SK-N-SH (cell line): ENCODE results near the gene DSG3. TPM values are rescaled to one million over a fixed set of nuclear protein-coding genes. Genes with fewer than 3 reads are reported as not detected.

Experiments used
- CTCF ChIA-PET: fragments of 300-600, 350-600 bp; formaldehyde crosslinking; extraction: SDS; loops from one replicate; lab custom pipeline; 2021; lab: Yijun Ruan, JAX
- POLR2A ChIA-PET: fragments of 350-600 bp; sonication (Branson Sonifier 250); formaldehyde crosslinking; extraction: SDS; loops from one replicate; lab custom pipeline; 2020; ENCODE audit warnings: antibody characterized with exemption, inconsistent platforms; lab: Yijun Ruan, JAX
- DNase-seq: peaks from one replicate; pipeline ENCODE4 v3.0.0; 2012
- H2AFZ ChIP-seq: fragments of 200-600 bp; sonication (generic); 2 replicates; pipeline ENCODE4 v1.8.1; 2016; ENCODE audit warnings: antibody characterized with exemption, mild to moderate bottlenecking, low read depth
- H3F3A ChIP-seq: fragments of 200-600 bp; sonication (generic); replicated peaks from 2 replicates; pipeline ENCODE3; 2016; ENCODE audit warnings: antibody characterized with exemption, mild to moderate bottlenecking; ENCODE audit not compliant: insufficient read depth
- H3K27ac ChIP-seq, 2 experiments: fragments of 200-500 bp in 1 of 2; fragments of 200-600 bp in 1 of 2; sonication (Bioruptor generic) in 1 of 2; sonication (generic), shearing (Covaris generic) in 1 of 2; 2 replicates each; pipeline versions ENCODE4 v1.5.1 to v1.6.1; 2014 to 2016; ENCODE audit warnings: low read depth in 2 of 2, inconsistent platforms in 1 of 2, low read length in 1 of 2, mild to moderate bottlenecking in 1 of 2, mixed read lengths in 1 of 2
- H3K27me3 ChIP-seq: fragments of 200-600 bp; sonication (generic), shearing (Covaris generic); 2 replicates; pipeline ENCODE4 v1.6.1; 2016; ENCODE audit warnings: mixed run types; ENCODE audit not compliant: insufficient read depth
- H3K36me3 ChIP-seq, 2 experiments: fragments of 200-500 bp in 1 of 2; fragments of 200-600 bp in 1 of 2; sonication (Bioruptor generic) in 1 of 2; sonication (generic) in 1 of 2; replicated peaks in 1 of 2; 2 replicates each; pipeline versions ENCODE3 to v1.5.1; 2014 to 2016; ENCODE audit warnings: low read length in 1 of 2, mild to moderate bottlenecking in 1 of 2; ENCODE audit not compliant: insufficient read depth in 2 of 2, control insufficient read depth in 1 of 2
- H3K4me1 ChIP-seq, 2 experiments: fragments of 200-500 bp in 1 of 2; fragments of 200-600 bp in 1 of 2; sonication (Bioruptor generic) in 1 of 2; sonication (generic), shearing (Covaris generic) in 1 of 2; 2 replicates each; pipeline versions ENCODE4 v1.5.1 to v1.6.1; 2014 to 2016; ENCODE audit warnings: low read depth in 1 of 2, low read length in 1 of 2, mixed run types in 1 of 2; ENCODE audit not compliant: insufficient read depth in 2 of 2, control insufficient read depth in 1 of 2
- H3K4me2 ChIP-seq: fragments of 200-600 bp; sonication (generic), shearing (Covaris generic); 2 replicates; pipeline ENCODE4 v1.6.1; 2017; ENCODE audit warnings: mixed run types
- H3K4me3 ChIP-seq, 2 experiments: fragments of 200-500 bp in 1 of 2; fragments of 200-600 bp in 1 of 2; sonication (Bioruptor generic) in 1 of 2; sonication (generic), shearing (Covaris generic) in 1 of 2; 2 replicates each; pipeline versions ENCODE4 v1.5.1 to v1.8.1; 2014 to 2016; ENCODE audit warnings: low read depth in 2 of 2, inconsistent platforms in 1 of 2, low read length in 1 of 2, mild to moderate bottlenecking in 1 of 2, mixed read lengths in 1 of 2, moderate library complexity in 1 of 2
- H3K79me2 ChIP-seq: fragments of 200-600 bp; sonication (generic); 2 replicates; pipeline ENCODE4 v1.8.1; 2017; ENCODE audit warnings: mild to moderate bottlenecking; ENCODE audit not compliant: insufficient read depth
- H3K9ac ChIP-seq: fragments of 200-600 bp; sonication (generic); 2 replicates; pipeline ENCODE4 v1.6.1; 2017; ENCODE audit warnings: mixed run types
- H3K9me2 ChIP-seq: fragments of 200-600 bp; sonication (generic); 2 replicates; pipeline ENCODE4 v1.6.1; 2017; ENCODE audit warnings: mixed run types
- H3K9me3 ChIP-seq: fragments of 200-600 bp; sonication (generic); 2 replicates; pipeline ENCODE4 v1.6.1; 2017; ENCODE audit warnings: mixed run types, mild to moderate bottlenecking, moderate library complexity
- H4K20me1 ChIP-seq: fragments of 200-600 bp; sonication (generic); 2 replicates; pipeline ENCODE4 v1.6.1; 2017; ENCODE audit warnings: mild to moderate bottlenecking, mixed run types; ENCODE audit not compliant: insufficient read depth
- CTCF ChIP-seq: fragments of 200-600 bp; sonication (generic); IDR thresholded peaks from 2 replicates; pipeline ENCODE4 v1.6.1; 2017; ENCODE audit warnings: antibody characterized with exemption, mild to moderate bottlenecking, moderate library complexity
- ELF1 ChIP-seq: IDR thresholded peaks from 2 replicates; pipeline ENCODE4 v1.4.0; 2012
- EP300 ChIP-seq, 2 experiments: IDR thresholded peaks; 2 replicates each; pipeline versions ENCODE4 v1.4.0 to v1.6.1; 2012; ENCODE audit warnings: borderline replicate concordance in 1 of 2, low read depth in 1 of 2, low read length in 1 of 2
- FOSL2 ChIP-seq: IDR thresholded peaks from 2 replicates; pipeline ENCODE4 v1.4.0; 2012; ENCODE audit warnings: low read depth, mild to moderate bottlenecking, moderate library complexity, borderline replicate concordance
- FOXJ3 ChIP-seq: sonication (generic); formaldehyde crosslinking; IDR thresholded peaks from 2 replicates; pipeline ENCODE4 v1.5.1; 2020; ENCODE audit warnings: mild to moderate bottlenecking, missing genetic modification reagents
- IRF3 ChIP-seq: fragments of 150-350 bp; IDR thresholded peaks from 2 replicates; pipeline ENCODE4 v1.6.1; 2016; ENCODE audit warnings: mild to moderate bottlenecking, low read depth, low read length
- JUND ChIP-seq: IDR thresholded peaks from 2 replicates; pipeline ENCODE4 v1.4.0; 2012
- MXI1 ChIP-seq: IDR thresholded peaks from 2 replicates; pipeline ENCODE4 v1.6.1; 2012; ENCODE audit warnings: mild to moderate bottlenecking, low read depth, low read length, improper control_type of control experiment
- NFIC ChIP-seq: IDR thresholded peaks from 2 replicates; pipeline ENCODE4 v1.4.0; 2012; ENCODE audit warnings: borderline replicate concordance
- NRF1 ChIP-seq: IDR thresholded peaks from 2 replicates; pipeline ENCODE4 v1.6.1; 2012; ENCODE audit warnings: low read depth, mild to moderate bottlenecking, low read length
- POLR2AphosphoS5 ChIP-seq: IDR thresholded peaks from 2 replicates; pipeline ENCODE4 v1.6.1; 2012; ENCODE audit warnings: low read depth, low read length
- RAD21 ChIP-seq: IDR thresholded peaks from 2 replicates; pipeline ENCODE4 v1.6.1; 2012; ENCODE audit warnings: mild to moderate bottlenecking, low read length
- RCOR1 ChIP-seq: fragments of 150-350 bp; IDR thresholded peaks from 2 replicates; pipeline ENCODE4 v1.6.1; 2017; ENCODE audit warnings: antibody characterized with exemption, low read length
- REST ChIP-seq: IDR thresholded peaks from 2 replicates; pipeline ENCODE4 v1.6.1; 2012; ENCODE audit warnings: mild to moderate bottlenecking, low read depth, low read length, moderate library complexity
- RFX5 ChIP-seq: IDR thresholded peaks from 2 replicates; pipeline ENCODE4 v1.6.1; 2012; ENCODE audit warnings: mild to moderate bottlenecking, improper control_type of control experiment, low read length
- RXRA ChIP-seq: IDR thresholded peaks from 2 replicates; pipeline ENCODE4 v1.4.0; 2012; ENCODE audit warnings: low read depth, mild to moderate bottlenecking, borderline replicate concordance
- SMC3 ChIP-seq: IDR thresholded peaks from 2 replicates; pipeline ENCODE4 v1.6.1; 2012; ENCODE audit warnings: low read depth, low read length, improper control_type of control experiment
- TEAD4 ChIP-seq: IDR thresholded peaks from 2 replicates; pipeline ENCODE4 v1.4.0; 2012; ENCODE audit warnings: mild to moderate bottlenecking, borderline replicate concordance; ENCODE audit not compliant: insufficient read depth
- USF1 ChIP-seq: IDR thresholded peaks from 2 replicates; pipeline ENCODE4 v1.4.0; 2012; ENCODE audit warnings: low read depth, borderline replicate concordance
- YY1 ChIP-seq: IDR thresholded peaks from 2 replicates; pipeline ENCODE4 v1.4.0; 2012; ENCODE audit warnings: low read depth, mild to moderate bottlenecking
- WGBS: methylation state at CpG from one replicate; pipeline ENCODE4 v1.1.6; 2017; ENCODE audit warnings: low lambda C conversion rate; 5-methylcytosine and 5-hydroxymethylcytosine counted together
- polyA plus RNA-seq, 3 experiments: library from polyadenylated mRNA; depleted of rRNA; stranded (reverse); fragments of >200 nt; gene quantifications; 2 replicates each; pipeline ENCODE4 v1.2.3, GENCODE V29; 2012

The DSG3 gene
- polyA plus RNA-seq, 1 of the 3 experiments (the other 2 are of a cell fraction): 0.02 TPM

GRCh38 chr18:31429623-31430022 lies 17.9 kb upstream of the DSG3 start:
- Histone ChIP-seq H4K20me1 (no peaks in the 10 kb centered on the region), H3K9me2 (no peaks in the 10 kb centered on the region), H3K9ac (no peak overlapping the region), H3F3A (no peaks in the 10 kb centered on the region), H3K4me2 (no peak overlapping the region), H2AFZ (no peak overlapping the region), H3K27ac (no peak overlapping the region), H3K27me3 (no peaks in the 10 kb centered on the region; the same call in 1 of the 2 replicates), H3K9me3 (no peaks in the 10 kb centered on the region), H3K36me3 (no peaks in the 10 kb centered on the region), H3K4me1 (no peaks in the 10 kb centered on the region), H3K79me2 (no peaks in the 10 kb centered on the region), H3K4me3 (no peak overlapping the region)
- CTCF ChIA-PET: no interaction called here
- 7% methylated on average over 1 of the region's 2 CpGs for WGBS
- POLR2A ChIA-PET: no interaction called here
- no peak for DNase-seq
- no peak for TF ChIP-seq TEAD4

- CTCF ChIA-PET: interaction anchor here (1.0 kb wide), 1 partner anchor 217 kb away, joined by 3 read pairs; no protein-coding TSS in a partner anchor
- Histone ChIP-seq H2AFZ (no peak overlapping the region), H3K4me3 (no peak overlapping the region), H3K79me2 (no peaks in the 10 kb centered on the region), H3F3A (no peaks in the 10 kb centered on the region), H3K9me3 (no peaks in the 10 kb centered on the region), H3K27ac (no peak overlapping the region), H3K9ac (no peak overlapping the region), H3K4me2 (no peak overlapping the region), H3K27me3 (no peaks in the 10 kb centered on the region; the same call in 1 of the 2 replicates), H3K9me2 (no peaks in the 10 kb centered on the region), H4K20me1 (no peaks in the 10 kb centered on the region), H3K36me3 (no peaks in the 10 kb centered on the region), H3K4me1 (no peaks in the 10 kb centered on the region)
- no peak for DNase-seq
- TF ChIP-seq TEAD4: no peak
- TF ChIP-seq MXI1: no peak
- no peak for TF ChIP-seq RCOR1
- no peak for TF ChIP-seq ELF1
- no peak for TF ChIP-seq JUND
- TF ChIP-seq SMC3: no peak
- TF ChIP-seq RAD21: no peak
- TF ChIP-seq FOSL2: no peak
- no peak for TF ChIP-seq FOXJ3 (CRISPR knock-in tag)
- TF ChIP-seq NRF1: no peak
- TF ChIP-seq REST: no peak
- TF ChIP-seq YY1: no peak
- no peak for TF ChIP-seq CTCF
- TF ChIP-seq NFIC: no peak
- TF ChIP-seq USF1: no peak
- no peak for TF ChIP-seq IRF3
- no peak for TF ChIP-seq RFX5
- TF ChIP-seq EP300 (IDR thresholded peaks at IDR 0.05; ENCODE audit: borderline replicate concordance in 1 of 2, low read depth in 1 of 2, low read length in 1 of 2): no peak
- TF ChIP-seq RXRA: no peak
- no peak for TF ChIP-seq POLR2AphosphoS5
- POLR2A ChIA-PET: no interaction called here
- WGBS: 4% methylated on average over 4 of the region's 4 CpGs
These were observed 17.5 kb upstream of the DSG3 start for GRCh38 chr18:31430072-31430471.
